Measurements from ENCODE around the gene RPL22L1.

- TF ChIP-seq CTCF (IDR thresholded peaks at IDR 0.05; ENCODE audit: poor library complexity) = no peak
- TF ChIP-seq EZH2 (IDR thresholded peaks at IDR 0.05; ENCODE audit: borderline replicate concordance) = no peak
Observed at GRCh38 chr3:170863816-170864215, 6.2 kb downstream of the RPL22L1 start.
